Ascending aorta (tissue), 2 donors: ENCODE measurements around the gene MFAP4. TPM values are rescaled to one million over a fixed set of nuclear protein-coding genes. Genes with fewer than 3 reads are reported as not detected.

Source experiments
- DNase-seq, 2 donors: peaks; one replicate each; pipeline ENCODE4 v3.0.0-alpha.2; 2019; ENCODE audit warnings: low spot score in 2 of 2
- H3K27ac ChIP-seq, 2 donors: fragments of 200-600 bp; sonication (generic); one replicate each; pipeline ENCODE4 v1.5.1; 2016 to 2017; ENCODE audit warnings: mild to moderate bottlenecking in 1 of 2
- H3K27me3 ChIP-seq: fragments of 200-600 bp; sonication (generic); one replicate; pipeline ENCODE4 v1.5.1; 2017
- H3K36me3 ChIP-seq, 2 donors: fragments of 200-600 bp; sonication (generic); one replicate each; pipeline ENCODE4 v1.5.1; 2016
- H3K4me1 ChIP-seq, 2 donors: fragments of 200-600 bp; sonication (generic); one replicate each; pipeline ENCODE4 v1.5.1; 2016 to 2017; ENCODE audit warnings: mild to moderate bottlenecking in 1 of 2
- H3K4me3 ChIP-seq, 2 donors: fragments of 200-600 bp; sonication (generic); one replicate each; pipeline ENCODE4 v1.5.1; 2016 to 2017; ENCODE audit warnings: mild to moderate bottlenecking in 1 of 2
- H3K9me3 ChIP-seq, 2 donors: fragments of 200-600 bp; sonication (generic); one replicate each; pipeline ENCODE4 v1.5.1; 2016
- CTCF ChIP-seq, 3 experiments: fragments of 200-600 bp in 2 of 3; fragments of 450-650 bp in 1 of 3; sonication (generic) in 2 of 3; IDR thresholded peaks; one replicate each; pipeline ENCODE4 v1.5.1; 2016 to 2019; ENCODE audit warnings: antibody characterized with exemption in 3 of 3, mild to moderate bottlenecking in 1 of 3, moderate library complexity in 1 of 3
- intact Hi-C: fragments of 100-400 bp; cut with DNase I; formaldehyde crosslinking; loops from one replicate; pipeline ENCODE4 v1.15.1; 2023
- total RNA-seq: library from RNA; depleted of rRNA; stranded (reverse); fragments of >200 nt; gene quantifications from one replicate; pipeline ENCODE4 v1.1.0, GENCODE V29; 2016

The MFAP4 gene
- total RNA-seq, 1 donor from 2014 or later, result 280 TPM

- Histone ChIP-seq H3K4me3 (peak overlapping the region; percentile 25 to 60), H3K4me1 (peaks cover 20 to 85% of the 10 kb centered on the region in 2 donors), H3K9me3 (no peaks in the 10 kb centered on the region), H3K27me3 (no peaks in the 10 kb centered on the region), H3K27ac (peak overlapping the region; percentile 96 to 98), H3K36me3 (peaks cover 20 to 27% of the 10 kb centered on the region in 2 donors)
- DNase-seq, result peak in 1 of 2 donors; percentile 86
- intact Hi-C loops, result no loop called here
- no peak for TF ChIP-seq CTCF (IDR thresholded peaks at IDR 0.05)
Measured at GRCh38 chr17:19386051-19386929, 700 bp downstream of the MFAP4 start.

- H3K9me3 ChIP-seq, result no peaks in the 10 kb centered on the region
- intact Hi-C loops, result no loop called here
- no peak for DNase-seq
- peaks cover 28 to 34% of the 10 kb centered on the region in 2 donors for H3K36me3 ChIP-seq
- H3K27me3 ChIP-seq, result no peaks in the 10 kb centered on the region
- H3K4me1 ChIP-seq, result peaks cover 20 to 80% of the 10 kb centered on the region in 2 donors
- H3K27ac ChIP-seq, result peak overlapping the region; percentile 96 to 98
- peak overlapping the region in 1 of 2 donors; percentile 60 for H3K4me3 ChIP-seq
- no peak for TF ChIP-seq CTCF (IDR thresholded peaks at IDR 0.05)
Measured at GRCh38 chr17:19385521-19385983, 1.4 kb downstream of the MFAP4 start.

GRCh38 chr17:19384723-19385391, 2.1 kb downstream of the MFAP4 start:
- no peaks in the 10 kb centered on the region for H3K9me3 ChIP-seq
- peaks cover 32 to 40% of the 10 kb centered on the region in 2 donors for H3K36me3 ChIP-seq
- TF ChIP-seq CTCF (IDR thresholded peaks at IDR 0.05), result no peak
- H3K27me3 ChIP-seq, result no peaks in the 10 kb centered on the region
- peaks cover 20 to 73% of the 10 kb centered on the region in 2 donors for H3K4me1 ChIP-seq
- peak; percentile 59 to 86 for DNase-seq
- intact Hi-C loops, result no loop called here
- peak overlapping the region in 1 of 2 donors; percentile 60 for H3K4me3 ChIP-seq
- H3K27ac ChIP-seq, result peak overlapping the region; percentile 96 to 98

- peaks cover 32 to 40% of the 10 kb centered on the region in 2 donors for H3K36me3 ChIP-seq
- peak overlapping the region; percentile 96 to 98 for H3K27ac ChIP-seq
- TF ChIP-seq CTCF (IDR thresholded peaks at IDR 0.05), result peak in 1 of 3 experiments; percentile 10
- H3K9me3 ChIP-seq, result no peaks in the 10 kb centered on the region
- H3K27me3 ChIP-seq, result no peaks in the 10 kb centered on the region
- intact Hi-C loops, result no loop called here
- peak overlapping the region in 1 of 2 donors; percentile 60 for H3K4me3 ChIP-seq
- no peak for DNase-seq
- H3K4me1 ChIP-seq, result peaks cover 19 to 65% of the 10 kb centered on the region in 2 donors
Measured at GRCh38 chr17:19383681-19384470, 3.1 kb downstream of the MFAP4 start.
